ENCODE data around the gene ITIH1.

Gene ITIH1

GRCh38 chr3:52829482-52829881 lies 52.1 kb downstream of the ITIH1 start:
- Histone ChIP-seq H3K9ac (ENCODE audit: low read depth, low read length, poor library complexity) (no peak overlapping the region), H2AFZ (ENCODE audit: low read length) (no peak overlapping the region), H2BK15ac (ENCODE audit: low read length) (peak overlapping the region; percentile 22), H2BK120ac (ENCODE audit: low read depth, low read length) (no peak overlapping the region), H3K27ac (replicated peaks; ENCODE audit: low read length) (no peak overlapping the region), H3K4ac (ENCODE audit: low read length) (no peak overlapping the region), H4K8ac (ENCODE audit: low read depth, low read length) (no peak overlapping the region), H4K91ac (ENCODE audit: low read depth, low read length, poor library complexity) (no peak overlapping the region), H3K36me3 (replicated peaks in 1 of 2; ENCODE audit: control insufficient read depth in 2 of 2, insufficient read depth in 2 of 2, low read length in 2 of 2) (no peaks in the 10 kb centered on the region), H3K18ac (ENCODE audit: low read length) (no peak overlapping the region), H3K27me3 (ENCODE audit: control insufficient read depth in 3 of 3, insufficient read depth in 3 of 3, low read depth in 1 of 3, low read length in 3 of 3) (no peaks in the 10 kb centered on the region), H3K14ac (ENCODE audit: low read length) (no peak overlapping the region), H3K23ac (ENCODE audit: low read depth, low read length, poor library complexity) (peak overlapping the region; percentile 92), H2BK12ac (ENCODE audit: low read length) (no peak overlapping the region), H3K79me1 (ENCODE audit: low read depth, low read length) (no peaks in the 10 kb centered on the region), H3K9me3 (replicated peaks in 1 of 2; ENCODE audit: control insufficient read depth in 2 of 2, insufficient read depth in 1 of 2, low read depth in 1 of 2, low read length in 2 of 2) (no peaks in the 10 kb centered on the region), H3K4me1 (ENCODE audit: control insufficient read depth in 2 of 2, insufficient read depth in 1 of 2, low read depth in 1 of 2, low read length in 2 of 2) (peaks cover 5 to 12% of the 10 kb centered on the region in 2 donors), H3K4me2 (ENCODE audit: insufficient read depth, low read length, poor library complexity, severe bottlenecking) (no peak overlapping the region), H2BK5ac (ENCODE audit: low read length) (no peak overlapping the region), H2AK5ac (ENCODE audit: low read depth, low read length) (no peak overlapping the region), H3K4me3 (ENCODE audit: low read length in 2 of 2) (no peak overlapping the region)
- WGBS, 2 donors (ENCODE audit: extremely low coverage in 2 of 2, insufficient read length in 2 of 2, insufficient replicate concordance in 1 of 2): no CpG with 5 or more reads among the region's 3 CpGs
- DNase-seq (ENCODE audit: low spot score): no peak

DNA sequence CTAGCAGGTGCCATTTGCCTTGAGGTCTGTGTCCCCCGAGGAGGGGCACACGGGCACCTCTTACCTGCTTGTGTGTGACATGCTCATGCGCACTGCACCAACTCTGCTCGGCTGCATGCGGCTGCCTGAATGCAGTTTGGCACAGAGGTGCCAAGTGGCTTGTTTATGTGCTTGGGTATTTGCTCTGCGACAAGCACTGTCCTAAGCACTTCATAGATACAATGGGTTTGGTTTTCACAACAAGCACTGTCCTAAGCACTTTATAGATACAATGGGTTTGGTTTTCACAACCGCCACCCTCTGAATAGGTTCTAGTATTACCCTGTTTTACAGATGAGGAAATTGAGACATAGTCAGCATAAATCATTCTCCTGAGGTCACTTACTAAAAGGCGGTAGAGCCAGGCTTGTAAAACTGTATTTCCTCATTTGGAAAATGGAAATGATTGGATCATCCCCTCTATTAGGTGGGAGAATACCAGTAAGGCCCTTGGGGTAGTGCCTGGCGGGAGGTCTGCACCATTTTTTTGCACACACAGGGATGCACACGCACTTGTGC lies 52.6 kb downstream of the ITIH1 start:
- Histone ChIP-seq H2BK15ac (ENCODE audit: low read length) (peak overlapping the region; percentile 22), H4K8ac (ENCODE audit: low read depth, low read length) (no peak overlapping the region), H3K4me3 (ENCODE audit: low read length in 2 of 2) (no peak overlapping the region), H3K27ac (replicated peaks; ENCODE audit: low read length) (no peak overlapping the region), H2AK5ac (ENCODE audit: low read depth, low read length) (no peak overlapping the region), H4K91ac (ENCODE audit: low read depth, low read length, poor library complexity) (no peak overlapping the region), H3K9me3 (replicated peaks in 1 of 2; ENCODE audit: control insufficient read depth in 2 of 2, insufficient read depth in 1 of 2, low read depth in 1 of 2, low read length in 2 of 2) (no peaks in the 10 kb centered on the region), H3K18ac (ENCODE audit: low read length) (peak overlapping the region; percentile 16), H3K36me3 (replicated peaks in 1 of 2; ENCODE audit: control insufficient read depth in 2 of 2, insufficient read depth in 2 of 2, low read length in 2 of 2) (no peaks in the 10 kb centered on the region), H2BK120ac (ENCODE audit: low read depth, low read length) (no peak overlapping the region), H3K27me3 (ENCODE audit: control insufficient read depth in 3 of 3, insufficient read depth in 3 of 3, low read depth in 1 of 3, low read length in 3 of 3) (no peaks in the 10 kb centered on the region), H3K4ac (ENCODE audit: low read length) (no peak overlapping the region), H3K4me1 (ENCODE audit: control insufficient read depth in 2 of 2, insufficient read depth in 1 of 2, low read depth in 1 of 2, low read length in 2 of 2) (peaks cover 10 to 17% of the 10 kb centered on the region in 2 donors), H3K23ac (ENCODE audit: low read depth, low read length, poor library complexity) (peak overlapping the region; percentile 92), H3K9ac (ENCODE audit: low read depth, low read length, poor library complexity) (peak overlapping the region; percentile 31), H3K4me2 (ENCODE audit: insufficient read depth, low read length, poor library complexity, severe bottlenecking) (no peak overlapping the region), H2BK5ac (ENCODE audit: low read length) (no peak overlapping the region), H3K14ac (ENCODE audit: low read length) (peak overlapping the region; percentile 85), H2AFZ (ENCODE audit: low read length) (no peak overlapping the region), H2BK12ac (ENCODE audit: low read length) (peak overlapping the region; percentile 31), H3K79me1 (ENCODE audit: low read depth, low read length) (no peaks in the 10 kb centered on the region)
- no CpG with 5 or more reads among the region's 10 CpGs for WGBS, 2 donors (ENCODE audit: extremely low coverage in 2 of 2, insufficient read length in 2 of 2, insufficient replicate concordance in 1 of 2)
- DNase-seq (ENCODE audit: low spot score): no peak

- Histone ChIP-seq H3K23ac (ENCODE audit: low read depth, low read length, poor library complexity) (peak within 1 kb of the TSS; percentile 92), H3K4me1 (ENCODE audit: control insufficient read depth in 2 of 2, insufficient read depth in 1 of 2, low read depth in 1 of 2, low read length in 2 of 2) (peaks cover 16 to 24% of the 10 kb centered on the region in 2 donors), H3K9me3 (replicated peaks in 1 of 2; ENCODE audit: control insufficient read depth in 2 of 2, insufficient read depth in 1 of 2, low read depth in 1 of 2, low read length in 2 of 2) (no peaks in the 10 kb centered on the region), H3K4me2 (ENCODE audit: insufficient read depth, low read length, poor library complexity, severe bottlenecking) (no peak within 1 kb of the TSS), H4K8ac (ENCODE audit: low read depth, low read length) (no peak within 1 kb of the TSS), H3K4me3 (ENCODE audit: low read length in 2 of 2) (no peak within 1 kb of the TSS), H3K36me3 (replicated peaks in 1 of 2; ENCODE audit: control insufficient read depth in 2 of 2, insufficient read depth in 2 of 2, low read length in 2 of 2) (no peaks in the 10 kb centered on the region), H2BK120ac (ENCODE audit: low read depth, low read length) (no peak within 1 kb of the TSS), H3K27me3 (ENCODE audit: control insufficient read depth in 3 of 3, insufficient read depth in 3 of 3, low read depth in 1 of 3, low read length in 3 of 3) (no peaks in the 10 kb centered on the region), H4K91ac (ENCODE audit: low read depth, low read length, poor library complexity) (no peak within 1 kb of the TSS), H3K9ac (ENCODE audit: low read depth, low read length, poor library complexity) (peak within 1 kb of the TSS; percentile 31), H3K14ac (ENCODE audit: low read length) (peak within 1 kb of the TSS; percentile 85), H2AK5ac (ENCODE audit: low read depth, low read length) (no peak within 1 kb of the TSS), H3K27ac (replicated peaks; ENCODE audit: low read length) (no peak within 1 kb of the TSS), H3K79me1 (ENCODE audit: low read depth, low read length) (no peaks in the 10 kb centered on the region), H2AFZ (ENCODE audit: low read length) (no peak within 1 kb of the TSS), H2BK12ac (ENCODE audit: low read length) (peak within 1 kb of the TSS; percentile 31), H3K4ac (ENCODE audit: low read length) (no peak within 1 kb of the TSS), H2BK15ac (ENCODE audit: low read length) (peak within 1 kb of the TSS; percentile 22), H2BK5ac (ENCODE audit: low read length) (no peak within 1 kb of the TSS), H3K18ac (ENCODE audit: low read length) (peak within 1 kb of the TSS; percentile 16)
- no CpG with 5 or more reads among the region's 16 CpGs for WGBS, 2 donors (ENCODE audit: extremely low coverage in 2 of 2, insufficient read length in 2 of 2, insufficient replicate concordance in 1 of 2)
- DNase-seq (ENCODE audit: low spot score): no peak
Observed at GRCh38 chr3:52830535-52831258, 53.3 kb downstream of the ITIH1 start, which contains the start of gene ITIH4. TSS of gene ITIH4 (minus strand) at chr3:52830672. CDS start at chr3:52830642, 30 bp downstream.

GRCh38 chr3:52831500-52832301 lies 54.3 kb downstream of the ITIH1 start:
- Histone ChIP-seq H3K4me2 (ENCODE audit: insufficient read depth, low read length, poor library complexity, severe bottlenecking) (no peak overlapping the region), H3K4me3 (ENCODE audit: low read length in 2 of 2) (no peak overlapping the region), H3K4me1 (ENCODE audit: control insufficient read depth in 2 of 2, insufficient read depth in 1 of 2, low read depth in 1 of 2, low read length in 2 of 2) (peaks cover 18 to 28% of the 10 kb centered on the region in 2 donors), H3K23ac (ENCODE audit: low read depth, low read length, poor library complexity) (peak overlapping the region; percentile 26), H3K4ac (ENCODE audit: low read length) (no peak overlapping the region), H3K79me1 (ENCODE audit: low read depth, low read length) (no peaks in the 10 kb centered on the region), H2AFZ (ENCODE audit: low read length) (no peak overlapping the region), H2BK120ac (ENCODE audit: low read depth, low read length) (no peak overlapping the region), H2BK5ac (ENCODE audit: low read length) (no peak overlapping the region), H3K27ac (replicated peaks; ENCODE audit: low read length) (no peak overlapping the region), H3K27me3 (ENCODE audit: control insufficient read depth in 3 of 3, insufficient read depth in 3 of 3, low read depth in 1 of 3, low read length in 3 of 3) (no peaks in the 10 kb centered on the region), H4K91ac (ENCODE audit: low read depth, low read length, poor library complexity) (no peak overlapping the region), H3K9me3 (replicated peaks in 1 of 2; ENCODE audit: control insufficient read depth in 2 of 2, insufficient read depth in 1 of 2, low read depth in 1 of 2, low read length in 2 of 2) (no peaks in the 10 kb centered on the region), H4K8ac (ENCODE audit: low read depth, low read length) (no peak overlapping the region), H3K9ac (ENCODE audit: low read depth, low read length, poor library complexity) (peak overlapping the region; percentile 1), H2AK5ac (ENCODE audit: low read depth, low read length) (no peak overlapping the region), H3K36me3 (replicated peaks in 1 of 2; ENCODE audit: control insufficient read depth in 2 of 2, insufficient read depth in 2 of 2, low read length in 2 of 2) (no peaks in the 10 kb centered on the region), H3K18ac (ENCODE audit: low read length) (peak overlapping the region; percentile 15), H2BK15ac (ENCODE audit: low read length) (peak overlapping the region; percentile 54), H2BK12ac (ENCODE audit: low read length) (no peak overlapping the region), H3K14ac (ENCODE audit: low read length) (no peak overlapping the region)
- no peak for DNase-seq (ENCODE audit: low spot score)
- no CpG with 5 or more reads among the region's 21 CpGs for WGBS, 2 donors (ENCODE audit: extremely low coverage in 2 of 2, insufficient read length in 2 of 2, insufficient replicate concordance in 1 of 2)
